ENCODE results near the gene CLCA1. TPM values are rescaled to one million over a fixed set of nuclear protein-coding genes. Genes with fewer than 3 reads are reported as not detected.
A peak's percentile ranks its signal among the peaks of the same experiment; 100 is the strongest.
"Not testable (repeated sequence)": the region's sequence is repeated elsewhere in the genome, so short reads cannot be mapped to it uniquely, and the experiment has no call there.

CLCA1 gene
- total RNA-seq, 1 experiment from 2014 or later: not detected

DNA sequence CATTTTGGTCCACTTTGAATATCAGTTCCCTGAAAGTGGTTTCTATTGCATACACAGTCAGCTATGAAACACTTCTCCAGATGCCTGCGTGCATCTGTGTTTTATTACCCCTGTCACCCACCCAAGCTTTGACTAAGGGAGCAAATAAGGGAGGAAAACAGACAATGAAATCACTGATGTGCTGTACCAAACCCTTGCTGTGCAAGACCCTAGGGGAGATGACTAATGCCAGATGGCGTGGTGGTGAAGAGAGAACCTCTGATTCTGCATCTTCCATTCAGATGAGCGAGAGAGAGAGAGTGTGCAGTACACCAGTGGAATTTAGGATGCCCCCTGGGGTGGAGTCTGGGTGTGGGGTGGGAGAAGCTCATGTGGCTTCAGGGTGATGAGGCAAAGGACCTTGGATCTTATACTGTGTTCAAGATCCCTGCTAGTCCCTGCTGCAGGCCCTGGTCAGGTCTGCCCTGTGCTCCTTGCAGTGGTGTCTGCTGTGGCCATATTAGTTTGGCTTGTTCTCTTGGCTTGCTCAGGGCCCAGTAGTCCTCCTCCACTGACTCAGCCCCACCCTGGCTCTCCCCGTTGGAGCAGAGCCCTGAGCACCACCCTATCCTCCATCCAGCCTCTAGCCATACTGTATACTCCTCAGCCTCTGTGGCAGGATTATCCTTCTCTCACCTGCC is 18.5 kb downstream of the CLCA1 start:
- DNase-seq: peak; percentile 90
- Histone ChIP-seq H3K9me3 (no peaks in the 10 kb centered on the region), H3K4me3 (no peak overlapping the region)

DNA sequence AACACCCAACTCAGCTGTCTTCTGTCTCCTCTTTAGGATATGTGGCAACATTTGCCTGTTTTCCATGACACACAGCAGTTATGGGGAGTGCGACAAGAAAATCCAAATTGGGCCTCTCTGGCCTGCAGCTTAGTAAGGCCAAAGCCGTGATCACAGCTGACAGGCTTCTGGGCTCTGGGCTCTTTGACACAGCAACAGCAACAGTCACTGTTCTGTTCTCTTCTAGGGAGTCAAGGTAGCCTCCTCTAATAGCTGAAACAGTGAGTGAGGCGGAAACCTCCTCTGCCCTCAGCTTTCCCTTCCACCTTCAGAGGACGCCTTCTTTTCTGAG is 19.0 kb downstream of the CLCA1 start:
- Histone ChIP-seq H3K4me3 (no peak overlapping the region), H3K9me3 (no peaks in the 10 kb centered on the region), H3K27me3 (no peaks in the 10 kb centered on the region), H3K36me3 (no peaks in the 10 kb centered on the region)
- no peak for DNase-seq

More for the DNA sequence above, 18.5 kb downstream of the CLCA1 start:
- Histone ChIP-seq H3K27me3 (no peaks in the 10 kb centered on the region), H3K36me3 (no peaks in the 10 kb centered on the region)

DNA sequence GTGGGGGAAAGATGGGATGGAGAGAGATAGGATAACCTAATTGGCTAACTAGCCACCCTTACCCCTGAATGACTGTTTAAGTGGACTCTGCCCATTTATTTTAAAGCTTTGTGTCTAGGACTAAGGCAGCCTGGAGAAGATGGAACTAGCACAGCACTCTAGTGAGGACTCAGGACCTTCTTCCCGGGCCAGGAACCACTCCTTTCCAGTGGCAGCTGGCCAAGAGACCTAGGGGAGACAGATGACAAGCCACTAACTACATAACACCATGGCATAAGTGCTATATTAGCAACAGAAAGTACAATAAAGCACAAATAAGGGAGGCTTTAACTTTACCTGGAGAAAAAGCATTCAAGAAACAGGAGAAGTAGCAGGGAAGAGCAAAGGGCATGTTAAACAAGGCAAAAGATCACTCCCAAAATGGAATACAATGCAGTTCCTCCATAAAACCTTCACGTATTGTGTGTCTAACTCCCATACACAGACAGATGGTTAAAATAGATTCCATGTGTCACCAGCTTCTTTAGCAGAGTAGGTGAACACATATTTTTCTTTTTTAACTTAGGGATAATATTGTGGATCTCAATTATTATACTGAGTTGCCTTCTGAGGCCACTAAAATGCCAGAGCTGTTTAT is 20.6 kb downstream of the CLCA1 start:
- no peak for DNase-seq
- no peaks in the 10 kb centered on the region for H3K36me3 ChIP-seq
- no peaks in the 10 kb centered on the region for H3K9me3 ChIP-seq
- H3K4me3 ChIP-seq: no peak overlapping the region
- H3K27me3 ChIP-seq: no peaks in the 10 kb centered on the region

DNA sequence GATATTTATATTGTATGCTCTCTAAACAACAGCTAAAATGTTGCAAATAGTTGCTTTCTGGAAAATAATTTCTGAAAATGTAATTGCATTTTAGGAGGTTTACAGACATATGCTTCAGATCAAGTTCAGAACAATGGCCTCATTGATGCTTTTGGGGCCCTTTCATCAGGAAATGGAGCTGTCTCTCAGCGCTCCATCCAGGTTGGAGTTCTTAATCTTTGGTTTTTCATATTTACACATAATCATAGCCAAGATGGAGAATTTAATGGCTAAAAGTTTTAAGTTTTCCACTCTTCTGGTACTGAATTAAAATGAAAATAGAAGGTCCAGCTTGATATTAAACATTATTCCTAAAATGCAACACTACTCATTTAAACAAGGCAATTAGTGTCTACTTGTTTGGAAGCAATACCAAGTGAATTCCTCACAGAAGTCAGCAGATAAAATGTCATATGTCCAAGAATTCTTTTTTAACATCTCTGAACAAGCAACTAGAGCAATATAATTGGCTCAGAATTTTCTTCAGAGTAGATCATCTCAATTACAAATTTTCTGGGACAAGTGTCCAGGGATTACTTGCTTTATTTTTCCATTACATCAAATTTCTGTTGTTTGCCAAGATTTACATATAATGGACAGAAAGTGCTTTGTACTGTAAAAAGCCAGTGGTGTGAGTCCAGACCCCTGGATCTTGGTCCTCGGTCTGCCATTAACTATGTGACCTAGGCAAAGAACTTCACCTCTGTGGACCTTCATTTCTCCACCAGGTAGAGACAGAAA is 22.6 kb downstream of the CLCA1 start:
- H3K36me3 ChIP-seq: no peaks in the 10 kb centered on the region
- DNase-seq: no peak
- no peaks in the 10 kb centered on the region for H3K9me3 ChIP-seq
- no peak overlapping the region for H3K4me3 ChIP-seq
- no peaks in the 10 kb centered on the region for H3K27me3 ChIP-seq

DNA sequence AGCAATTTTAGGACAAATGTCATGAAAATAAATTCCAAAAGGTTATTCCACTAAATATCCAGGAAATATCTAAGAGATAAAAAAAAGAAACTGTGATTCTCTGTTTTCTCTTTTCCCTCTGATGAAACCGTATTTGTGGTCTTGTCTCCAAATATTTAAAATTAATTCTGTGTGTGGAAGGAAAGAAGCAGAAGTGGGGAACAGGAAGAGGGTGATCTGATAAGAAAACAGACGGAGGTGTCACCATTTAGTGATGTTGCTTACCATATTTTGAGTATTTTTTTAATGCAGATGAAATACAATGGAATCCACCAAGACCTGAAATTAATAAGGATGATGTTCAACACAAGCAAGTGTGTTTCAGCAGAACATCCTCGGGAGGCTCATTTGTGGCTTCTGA is 29.6 kb downstream of the CLCA1 start:
- Histone ChIP-seq H3K27me3 (no peaks in the 10 kb centered on the region), H3K9me3 (no peaks in the 10 kb centered on the region), H3K36me3 (no peaks in the 10 kb centered on the region), H3K4me3 (no peak overlapping the region)
- DNase-seq: no peak

DNA sequence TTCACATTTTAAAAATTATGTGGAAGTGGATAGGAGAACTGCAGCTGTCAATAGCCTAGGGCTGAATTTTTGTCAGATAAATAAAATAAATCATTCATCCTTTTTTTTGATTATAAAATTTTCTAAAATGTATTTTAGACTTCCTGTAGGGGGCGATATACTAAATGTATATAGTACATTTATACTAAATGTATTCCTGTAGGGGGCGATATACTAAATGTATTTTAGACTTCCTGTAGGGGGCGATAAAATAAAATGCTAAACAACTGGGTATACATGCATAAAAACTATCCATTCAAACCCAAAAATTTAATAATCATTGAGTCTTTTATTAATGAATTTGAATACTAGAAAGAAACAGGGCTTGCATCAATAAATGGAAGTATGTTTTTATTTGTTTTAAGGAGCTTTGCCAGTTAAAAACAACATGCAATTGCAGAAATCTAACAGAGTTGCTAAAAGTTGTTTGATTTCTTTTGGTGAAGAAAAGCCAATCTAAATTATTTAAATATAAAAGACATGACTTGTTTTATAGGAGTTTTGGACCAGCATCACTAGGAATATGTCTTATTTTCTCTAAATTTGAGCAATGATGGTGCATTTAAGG is 31.4 kb downstream of the CLCA1 start:
- Histone ChIP-seq H3K9me3 (no peaks in the 10 kb centered on the region), H3K36me3 (no peaks in the 10 kb centered on the region), H3K4me3 (no peak overlapping the region), H3K27me3 (no peaks in the 10 kb centered on the region)
- no peak for DNase-seq

DNA sequence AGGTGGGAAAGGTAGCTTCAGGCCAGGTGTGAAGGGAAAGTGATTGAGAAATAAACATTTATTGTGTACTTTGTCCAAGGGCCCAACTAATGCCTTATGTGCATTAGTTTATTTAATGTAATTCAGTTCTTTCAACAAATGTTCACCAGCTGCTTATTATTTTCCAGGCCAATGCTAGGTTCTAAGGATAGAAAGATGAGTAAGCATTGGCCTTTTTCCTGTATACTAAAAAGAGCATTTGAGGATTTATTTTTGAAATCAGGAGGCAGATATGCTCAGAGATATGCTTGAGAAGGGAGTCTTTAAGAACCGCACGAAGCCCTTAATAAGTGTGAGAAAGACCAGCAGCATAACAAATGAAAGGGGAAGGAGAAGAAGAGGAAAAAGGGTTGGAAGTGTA is 32.0 kb downstream of the CLCA1 start:
- Histone ChIP-seq H3K9me3 (no peaks in the 10 kb centered on the region), H3K4me3 (no peak overlapping the region), H3K36me3 (no peaks in the 10 kb centered on the region), H3K27me3 (no peaks in the 10 kb centered on the region)
- no peak for DNase-seq

DNA sequence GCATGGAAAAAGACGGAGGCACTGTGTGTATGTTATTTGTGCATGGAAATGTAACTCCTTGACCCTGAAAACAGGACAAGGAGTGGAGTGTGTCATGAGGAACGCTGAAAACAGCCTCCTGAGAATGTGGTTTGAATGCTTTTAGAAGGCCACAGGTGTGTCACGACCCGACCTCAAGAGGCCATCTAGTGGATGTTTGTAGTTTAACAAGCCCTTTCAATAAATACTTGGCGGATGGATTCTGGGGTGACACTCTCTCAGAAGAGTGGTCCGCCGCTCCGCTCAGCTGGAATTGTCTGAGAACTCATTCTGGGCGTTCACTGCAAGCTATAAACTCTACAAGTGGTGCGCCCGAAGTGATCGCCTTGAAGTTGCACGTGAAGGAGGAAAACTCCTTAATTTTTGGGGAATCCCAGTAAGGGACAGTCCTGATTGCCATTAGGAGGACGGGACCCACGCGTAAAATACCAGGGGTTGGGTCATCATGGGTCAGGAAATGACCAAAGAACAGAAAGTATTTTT is 33.5 kb downstream of the CLCA1 start:
- H3K4me3 ChIP-seq: not testable (repeated sequence)

DNA sequence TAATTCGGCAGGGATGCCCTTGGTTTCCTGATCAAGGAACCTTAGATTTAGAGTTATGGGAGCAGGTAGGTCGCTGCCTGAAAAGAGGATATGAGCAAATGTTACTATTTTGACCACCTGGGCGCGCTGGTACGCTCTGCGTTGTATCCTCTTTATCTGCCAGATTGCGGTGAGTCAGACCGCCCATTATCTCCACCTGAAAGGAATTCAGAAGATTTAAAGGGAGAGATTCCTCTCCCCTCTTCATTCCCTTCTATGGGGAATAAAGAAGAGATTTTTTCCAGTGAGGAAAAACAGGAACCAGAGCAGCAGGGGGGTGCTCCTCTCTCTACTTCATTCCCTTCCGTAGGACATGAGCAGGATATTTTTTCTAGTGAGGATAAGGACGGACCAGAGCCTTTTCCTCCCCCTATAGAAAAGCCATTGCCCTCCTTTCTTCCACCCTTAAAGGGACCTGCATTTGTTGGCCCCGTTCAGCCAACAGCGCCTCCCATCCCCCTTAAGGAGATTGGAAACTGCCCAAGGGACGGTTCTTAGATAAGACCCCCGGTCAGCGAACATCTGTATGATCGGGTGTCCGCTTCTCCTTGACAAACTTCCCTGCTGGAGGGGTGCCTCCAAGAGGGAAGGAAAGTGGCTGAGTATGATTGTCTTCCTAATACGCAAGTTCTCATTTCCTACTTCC is 34.1 kb downstream of the CLCA1 start:
- H3K4me3 ChIP-seq: no peak overlapping the region
- H3K9me3 ChIP-seq: no peaks in the 10 kb centered on the region
- H3K36me3 ChIP-seq: no peaks in the 10 kb centered on the region
- no peaks in the 10 kb centered on the region for H3K27me3 ChIP-seq
- DNase-seq: no peak

More for the DNA sequence above, 33.5 kb downstream of the CLCA1 start:
- not testable (repeated sequence) for H3K36me3 ChIP-seq, H3K9me3 ChIP-seq, H3K27me3 ChIP-seq, DNase-seq

DNA sequence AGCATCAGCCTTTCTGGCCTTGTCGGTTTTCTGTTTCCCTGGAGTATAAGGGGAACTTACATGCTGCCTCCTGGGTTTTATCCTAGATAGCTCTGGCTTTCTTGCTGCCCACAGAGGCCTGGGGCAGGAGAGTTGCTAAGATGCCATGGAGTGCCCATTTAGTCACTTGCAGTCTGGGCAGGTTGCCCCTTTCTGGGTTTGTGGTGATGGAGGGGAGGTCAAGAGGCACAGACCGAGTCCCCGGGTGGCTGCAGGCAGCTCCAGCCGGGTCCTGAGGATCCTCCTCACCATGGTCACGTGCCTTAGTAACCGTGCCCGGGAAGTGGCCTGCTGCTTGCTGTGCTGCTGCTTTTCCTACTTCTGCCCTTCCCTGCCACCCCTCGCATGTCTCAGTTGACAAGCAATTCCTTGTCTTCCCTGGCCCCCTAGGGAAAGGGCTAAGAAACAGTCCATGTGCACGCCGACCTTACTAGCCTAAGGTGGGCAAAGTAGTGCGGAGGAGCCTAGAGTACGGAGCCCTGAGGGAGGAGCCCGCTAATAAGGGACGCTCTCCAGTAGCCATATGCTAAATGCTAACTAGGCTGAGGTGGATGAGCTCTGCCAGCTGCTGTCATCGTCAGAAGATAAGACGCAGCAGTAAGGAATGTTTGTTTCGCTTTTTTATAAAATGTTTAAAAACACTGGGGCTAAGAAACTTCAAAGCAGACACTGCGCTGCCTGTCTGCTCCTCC is 34.8 kb downstream of the CLCA1 start:
- H3K9me3 ChIP-seq: no peaks in the 10 kb centered on the region
- no peaks in the 10 kb centered on the region for H3K27me3 ChIP-seq
- DNase-seq: peak; percentile 9
- no peak overlapping the region for H3K4me3 ChIP-seq
- H3K36me3 ChIP-seq: no peaks in the 10 kb centered on the region

DNA sequence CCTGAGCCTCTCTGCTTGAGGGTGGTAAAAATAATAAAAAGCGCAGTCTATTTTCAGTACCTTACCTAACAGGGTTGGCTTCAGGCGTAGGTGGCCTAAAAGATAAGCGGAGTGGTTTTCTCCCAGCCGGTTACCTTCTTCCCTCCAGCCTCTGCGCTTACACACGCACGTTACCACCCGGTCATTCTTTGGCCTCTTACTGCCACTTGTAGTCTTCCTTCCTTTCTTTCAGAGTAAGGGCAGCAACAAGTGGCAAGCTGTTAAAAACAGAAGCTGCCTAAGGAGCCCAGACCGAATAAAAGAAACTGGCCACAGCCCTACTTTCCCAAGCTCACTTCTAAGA is 35.4 kb downstream of the CLCA1 start:
- no peak for DNase-seq
- Histone ChIP-seq H3K27me3 (no peaks in the 10 kb centered on the region), H3K9me3 (no peaks in the 10 kb centered on the region), H3K4me3 (no peak overlapping the region), H3K36me3 (no peaks in the 10 kb centered on the region)

DNA sequence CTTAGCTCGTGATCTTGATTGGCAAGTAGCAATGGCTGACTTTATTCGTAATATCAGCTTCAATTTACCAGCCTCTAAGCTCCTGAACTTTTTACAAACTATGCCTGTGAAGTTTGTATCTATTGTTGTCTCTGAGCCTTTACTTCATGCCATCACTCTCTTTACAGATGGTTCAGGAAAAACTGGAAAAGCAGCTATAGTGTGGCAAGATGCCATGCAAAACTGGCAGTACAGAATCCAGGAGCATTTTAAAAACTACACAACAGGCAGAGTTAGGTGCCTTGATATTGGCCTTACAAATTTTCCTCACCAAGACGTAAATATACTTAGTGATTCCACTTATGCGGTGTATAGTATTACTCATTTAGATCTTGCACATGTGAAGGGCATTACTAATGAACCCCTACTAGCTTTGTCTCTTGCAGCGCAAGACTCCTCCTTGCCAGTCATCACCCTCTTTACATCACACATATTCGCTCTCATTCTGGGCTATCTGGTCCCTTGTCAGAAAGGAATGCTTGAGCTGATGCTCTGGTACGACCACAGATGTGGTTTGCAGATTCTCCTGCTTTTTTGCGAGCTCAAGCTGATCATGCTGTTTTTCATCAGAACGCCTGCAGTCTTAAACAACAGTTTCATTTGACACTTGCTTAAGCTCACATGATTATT is 36.3 kb downstream of the CLCA1 start:
- no peak for DNase-seq

DNA sequence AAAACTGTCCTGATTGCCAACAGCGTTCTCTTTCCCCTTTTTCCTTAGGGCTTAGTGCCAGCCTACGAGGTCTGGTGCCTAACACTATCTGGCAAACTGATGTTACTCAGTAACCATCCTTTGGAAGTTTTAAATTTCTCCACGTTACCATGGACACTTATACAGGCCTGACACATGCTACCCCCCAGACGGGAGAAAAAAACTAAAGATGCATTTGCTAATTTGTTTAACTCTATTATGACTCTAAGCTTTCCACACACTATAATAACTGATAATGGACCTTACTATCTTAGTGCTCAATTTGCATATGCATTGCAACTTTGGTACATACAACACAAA is 36.8 kb downstream of the CLCA1 start:
- Histone ChIP-seq H3K27me3 (no peaks in the 10 kb centered on the region), H3K4me3 (no peak overlapping the region), H3K36me3 (no peaks in the 10 kb centered on the region), H3K9me3 (no peaks in the 10 kb centered on the region)
- no peak for DNase-seq

More for the DNA sequence above, 36.3 kb downstream of the CLCA1 start:
- H3K36me3 ChIP-seq: no peaks in the 10 kb centered on the region
- H3K9me3 ChIP-seq: no peaks in the 10 kb centered on the region
- H3K27me3 ChIP-seq: no peaks in the 10 kb centered on the region
- no peak overlapping the region for H3K4me3 ChIP-seq

DNA sequence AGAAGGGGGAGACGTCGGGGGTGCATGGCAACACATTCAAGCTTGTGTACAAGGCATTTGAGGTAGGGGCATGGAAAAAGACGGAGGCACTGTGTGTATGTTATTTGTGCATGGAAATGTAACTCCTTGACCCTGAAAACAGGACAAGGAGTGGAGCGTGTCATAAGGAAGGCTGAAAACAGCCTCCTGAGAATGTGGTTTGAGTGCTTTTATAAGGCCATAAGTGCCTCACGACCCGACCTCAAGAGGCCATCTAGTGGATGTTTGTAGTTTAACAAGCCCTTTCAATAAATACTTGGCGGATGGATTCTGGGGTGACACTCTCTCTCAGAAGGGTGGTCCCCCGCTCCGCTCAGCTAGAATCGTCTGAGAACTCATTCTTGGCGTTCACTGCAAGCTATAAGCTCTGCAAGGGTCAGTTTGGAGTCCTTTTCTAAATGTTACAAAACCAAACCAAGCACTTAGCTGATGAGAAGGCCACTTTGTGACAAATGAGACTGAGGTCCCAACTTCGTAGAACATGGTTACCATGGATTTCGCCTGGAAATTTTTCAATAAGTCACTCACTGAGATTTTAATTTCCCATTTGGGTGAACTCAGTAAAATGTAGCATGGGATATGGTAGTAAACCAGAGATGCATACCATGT is 39.3 kb downstream of the CLCA1 start:
- Histone ChIP-seq H3K27me3 (no peaks in the 10 kb centered on the region), H3K9me3 (no peaks in the 10 kb centered on the region), H3K4me3 (no peak overlapping the region), H3K36me3 (no peaks in the 10 kb centered on the region)
- DNase-seq: no peak

DNA sequence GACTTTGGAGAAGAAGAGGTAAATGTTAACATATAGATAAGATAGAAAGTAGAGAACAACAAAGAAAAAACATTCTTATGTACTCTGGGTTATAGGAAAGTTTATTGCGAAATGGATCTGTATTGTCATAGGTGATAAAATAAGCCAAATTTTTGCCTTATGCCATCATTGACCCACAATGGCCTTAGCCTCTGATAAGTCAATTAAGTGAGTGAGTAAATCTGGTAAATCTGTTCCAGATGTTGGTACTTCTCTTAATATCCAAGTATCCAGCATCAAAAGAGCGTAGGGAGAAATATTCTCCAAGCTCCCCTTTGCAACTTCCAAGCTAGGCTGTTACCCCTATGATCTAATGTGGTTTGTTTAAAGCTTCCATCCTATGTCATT is 39.8 kb downstream of the CLCA1 start:
- no peaks in the 10 kb centered on the region for H3K36me3 ChIP-seq
- no peak for DNase-seq
- no peaks in the 10 kb centered on the region for H3K27me3 ChIP-seq
- H3K4me3 ChIP-seq: no peak overlapping the region
- no peaks in the 10 kb centered on the region for H3K9me3 ChIP-seq

All from MG63 (cell line).